ENCODE measurements around the gene CPNE4. TPM values are rescaled to one million over a fixed set of nuclear protein-coding genes. Genes with fewer than 3 reads are reported as not detected.

Gene CPNE4
- total and polyA plus RNA-seq, 8 donors, result 0.15 to 8.9 (median 1.7) TPM

DNA sequence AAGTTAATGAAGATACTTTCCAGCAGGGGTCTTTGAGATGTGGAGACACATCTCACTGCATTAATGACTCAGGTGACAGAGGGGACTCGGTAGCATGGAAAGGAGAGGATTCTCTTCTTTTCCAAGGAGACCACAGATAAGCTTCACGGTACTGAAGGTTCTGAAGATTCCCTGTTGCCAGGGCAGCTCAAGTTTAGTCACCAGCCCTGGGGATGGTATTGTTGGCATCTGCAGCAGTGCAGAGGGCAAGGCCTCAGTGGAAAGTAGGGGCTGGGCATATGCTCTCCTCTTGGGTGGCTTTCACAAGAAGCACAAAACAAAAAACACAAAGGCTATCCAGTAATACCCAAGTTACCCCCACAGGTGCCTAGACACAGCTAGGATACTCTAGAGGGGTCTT, 494.0 kb downstream of the CPNE4 start:
- Histone ChIP-seq H3K4me3 (no peak overlapping the region), H3K36me3 (no peaks in the 10 kb centered on the region), H3K27ac (no peak overlapping the region), H3K4me1 (peaks cover 0 to 9% (median 3%) of the 10 kb centered on the region in 4 donors), H3K9me3 (no peaks in the 10 kb centered on the region), H3K27me3 (no peaks in the 10 kb centered on the region)
- intact Hi-C loops (cut with DNase I; ENCODE audit: low total_unique reads), result no loop called here
- DNase-seq, result no peak
- no peak for TF ChIP-seq EP300 (IDR thresholded peaks at IDR 0.05)
- no peak for TF ChIP-seq CTCF (IDR thresholded peaks at IDR 0.05)
- TF ChIP-seq POLR2AphosphoS5 (IDR thresholded peaks at IDR 0.05), result no peak
- TF ChIP-seq POLR2A (IDR thresholded peaks at IDR 0.05), result no peak
- 50 to 93% (median 86%) methylated on average over 1 to 2 of the region's 2 CpGs for WGBS, 5 donors

GRCh38 chr3:131540143-131540542, 494.7 kb downstream of the CPNE4 start:
- no peak for DNase-seq
- Histone ChIP-seq H3K27me3 (no peaks in the 10 kb centered on the region), H3K4me3 (no peak overlapping the region), H3K9me3 (no peaks in the 10 kb centered on the region), H3K36me3 (no peaks in the 10 kb centered on the region), H3K27ac (no peak overlapping the region), H3K4me1 (peaks cover 0 to 9% (median 3%) of the 10 kb centered on the region in 4 donors)
- intact Hi-C loops (cut with DNase I; ENCODE audit: low total_unique reads), result no loop called here
- TF ChIP-seq CTCF (IDR thresholded peaks at IDR 0.05), result no peak
- no peak for TF ChIP-seq POLR2AphosphoS5 (IDR thresholded peaks at IDR 0.05)
- TF ChIP-seq POLR2A (IDR thresholded peaks at IDR 0.05), result no peak
- TF ChIP-seq EP300 (IDR thresholded peaks at IDR 0.05), result no peak

- H3K36me3 ChIP-seq, result no peaks in the 10 kb centered on the region
- intact Hi-C loops (cut with DNase I; ENCODE audit: low total_unique reads), result no loop called here
- 85 to 100% (median 96%) methylated on average over 1 of the region's 1 CpG for WGBS, 5 donors
- H3K27ac ChIP-seq, result no peak overlapping the region
- H3K4me1 ChIP-seq, result peaks cover 0 to 7% (median 2%) of the 10 kb centered on the region in 4 donors
- H3K27me3 ChIP-seq, result no peaks in the 10 kb centered on the region
- H3K9me3 ChIP-seq, result no peaks in the 10 kb centered on the region
- H3K4me3 ChIP-seq, result no peak overlapping the region
- no peak for TF ChIP-seq CTCF (IDR thresholded peaks at IDR 0.05)
- no peak for TF ChIP-seq EP300 (IDR thresholded peaks at IDR 0.05)
- no peak for TF ChIP-seq POLR2AphosphoS5 (IDR thresholded peaks at IDR 0.05)
- TF ChIP-seq POLR2A (IDR thresholded peaks at IDR 0.05), result no peak
- DNase-seq, result no peak
Measured at GRCh38 chr3:131538968-131539367, 495.8 kb downstream of the CPNE4 start.

- intact Hi-C loops (cut with DNase I; ENCODE audit: low total_unique reads), result no loop called here
- H3K27ac ChIP-seq, result no peak overlapping the region
- no peaks in the 10 kb centered on the region for H3K36me3 ChIP-seq
- H3K9me3 ChIP-seq, result no peaks in the 10 kb centered on the region
- TF ChIP-seq CTCF (IDR thresholded peaks at IDR 0.05) (no peak), POLR2A (IDR thresholded peaks at IDR 0.05) (no peak), EP300 (IDR thresholded peaks at IDR 0.05) (no peak), POLR2AphosphoS5 (IDR thresholded peaks at IDR 0.05) (no peak)
- H3K27me3 ChIP-seq, result no peaks in the 10 kb centered on the region
- H3K4me1 ChIP-seq, result no peaks in the 10 kb centered on the region
- WGBS, 5 donors, result 78 to 97% (median 92%) methylated on average over 3 of the region's 3 CpGs
- no peak overlapping the region for H3K4me3 ChIP-seq
- DNase-seq, result no peak
Measured at GRCh38 chr3:131537531-131537930, 497.3 kb downstream of the CPNE4 start.

Measured in stomach (tissue), 9 donors.